ENCODE results near the gene NDUFV2.

GRCh38 chr18:9117980-9118841 is 15.7 kb downstream of the NDUFV2 start:
- TF ChIP-seq FUBP1 (CRISPR knock-in tag; IDR thresholded peaks at IDR 0.05; ENCODE audit: borderline replicate concordance): no peak
- no peak for TF ChIP-seq POLR2AphosphoS5 (IDR thresholded peaks at IDR 0.05; ENCODE audit: low read depth, low read length)
- TF ChIP-seq BRCA1 (CRISPR knock-in tag; IDR thresholded peaks at IDR 0.05): no peak
- TF ChIP-seq ZNF816 (CRISPR knock-in tag; IDR thresholded peaks at IDR 0.05; ENCODE audit: borderline replicate concordance): no peak
- no peak for TF ChIP-seq FOXK2 (IDR thresholded peaks at IDR 0.05)
- TF ChIP-seq ZNF672 (CRISPR knock-in tag; IDR thresholded peaks at IDR 0.05): no peak
- no peak for TF ChIP-seq PAX8 (CRISPR knock-in tag; IDR thresholded peaks at IDR 0.05; ENCODE audit: borderline replicate concordance)
- TF ChIP-seq ZNF230 (CRISPR knock-in tag; IDR thresholded peaks at IDR 0.05): no peak
- TF ChIP-seq NONO (IDR thresholded peaks at IDR 0.05): no peak
- TF ChIP-seq NONO (CRISPR knock-in tag; conservative IDR thresholded peaks at IDR 0.05): no peak
- no peak for TF ChIP-seq ZNF407 (CRISPR knock-in tag; IDR thresholded peaks at IDR 0.05; ENCODE audit: not compliant biosample characterization)
- TF ChIP-seq ZBTB7B (CRISPR knock-in tag; IDR thresholded peaks at IDR 0.05): no peak
- TF ChIP-seq SIN3A (IDR thresholded peaks at IDR 0.05; ENCODE audit: borderline replicate concordance, low read depth, low read length): no peak
- TF ChIP-seq ZFX (CRISPR knock-in tag; IDR thresholded peaks at IDR 0.05; ENCODE audit: low read depth): no peak
